HepG2 (cell line): ENCODE data around the gene LURAP1L. TPM values are rescaled to one million over a fixed set of nuclear protein-coding genes. Genes with fewer than 3 reads are reported as not detected.

ENCODE experiments used
- DPF2 ChIP-seq: sonication (generic); formaldehyde crosslinking; IDR thresholded peaks from 2 replicates; pipeline ENCODE4 v1.4.0; 2020; ENCODE audit warnings: mild to moderate bottlenecking, low read depth, missing genetic modification reagents, borderline replicate concordance
- ESRRA ChIP-seq: sonication (generic); formaldehyde crosslinking; IDR thresholded peaks from 2 replicates; pipeline ENCODE4 v1.5.1; 2020; ENCODE audit warnings: mild to moderate bottlenecking, low read depth, missing genetic modification reagents
- GABPB1 ChIP-seq: IDR thresholded peaks from 2 replicates; pipeline ENCODE4 v1.6.1; 2016; ENCODE audit warnings: mild to moderate bottlenecking, missing genetic modification reagents, moderate library complexity, missing compliant biosample characterization
- KMT2B ChIP-seq: IDR thresholded peaks from 2 replicates; pipeline ENCODE4 v1.6.1; 2016; ENCODE audit warnings: missing genetic modification reagents, missing compliant biosample characterization
- MXD4 ChIP-seq: IDR thresholded peaks from 2 replicates; pipeline ENCODE4 v1.6.1; 2016; ENCODE audit warnings: mild to moderate bottlenecking, missing biosample characterization, missing genetic modification reagents
- SMAD9 ChIP-seq: sonication (generic); formaldehyde crosslinking; IDR thresholded peaks from 2 replicates; pipeline ENCODE4 v1.5.1; 2020; ENCODE audit warnings: mild to moderate bottlenecking, missing genetic modification reagents
- YEATS2 ChIP-seq: sonication (generic); formaldehyde crosslinking; IDR thresholded peaks from 2 replicates; pipeline ENCODE4 v1.4.0; 2020; ENCODE audit warnings: missing genetic modification reagents, borderline replicate concordance
- YEATS4 ChIP-seq: sonication (generic); formaldehyde crosslinking; IDR thresholded peaks from 2 replicates; pipeline ENCODE4 v1.4.0; 2020; ENCODE audit warnings: missing genetic modification reagents, borderline replicate concordance
- ZNF17 ChIP-seq: sonication (generic); formaldehyde crosslinking; IDR thresholded peaks from 2 replicates; pipeline ENCODE4 v1.5.0; 2020; ENCODE audit warnings: mild to moderate bottlenecking, missing genetic modification reagents
- ZNF33B ChIP-seq: sonication (generic); formaldehyde crosslinking; IDR thresholded peaks from 2 replicates; pipeline ENCODE4 v1.5.1; 2020; ENCODE audit warnings: mild to moderate bottlenecking, missing genetic modification reagents
- ZNF558 ChIP-seq: sonication (generic); formaldehyde crosslinking; IDR thresholded peaks from 2 replicates; pipeline ENCODE4 v1.9.0; 2022; ENCODE audit warnings: mild to moderate bottlenecking, missing genetic modification reagents, borderline replicate concordance
- ZNF567 ChIP-seq: sonication (generic); formaldehyde crosslinking; IDR thresholded peaks from 2 replicates; pipeline ENCODE4 v1.8.1; 2023; ENCODE audit warnings: mild to moderate bottlenecking, missing genetic modification reagents, borderline replicate concordance
- ZSCAN29 ChIP-seq: sonication (generic); formaldehyde crosslinking; conservative IDR thresholded peaks from 2 replicates; pipeline ENCODE4 v1.4.0; 2020; ENCODE audit warnings: mild to moderate bottlenecking, missing genetic modification reagents
- polyA plus RNA-seq, 8 experiments: library from polyadenylated mRNA; depleted of rRNA in 3 of 8; stranded (reverse) in 7 of 8; unstranded in 1 of 8; fragments of >200 nt; fragmentation: Illumina TruSeq in 4 of 8; extraction: Trizol in 4 of 8; gene quantifications; 2 replicates each; pipeline versions ENCODE4 v1.2.1 to v1.2.3, GENCODE V29; 2011 to 2016; ENCODE audit warnings: low read depth in 4 of 8, missing spikeins in 1 of 8, mixed read lengths in 1 of 8; ENCODE audit not compliant: insufficient read depth in 1 of 8
- total RNA-seq, 5 experiments: library from RNA; depleted of rRNA; stranded (reverse); fragments of >200 nt; fragmentation: Illumina TruSeq; extraction: Trizol; gene quantifications; 2 replicates each; pipeline ENCODE4 v1.2.3, GENCODE V29; 2016; ENCODE audit warnings: low read depth in 1 of 5
- TF ChIP-seq, protein P1 (sequence below): IDR thresholded peaks from 2 replicates; pipeline ENCODE4 v1.6.1; 2016; ENCODE audit warnings: low read depth, missing genetic modification reagents, missing compliant biosample characterization
- TF ChIP-seq, protein P2 (sequence below): sonication (generic); formaldehyde crosslinking; IDR thresholded peaks from 2 replicates; pipeline ENCODE4 v1.4.0; 2020; ENCODE audit warnings: missing genetic modification reagents
- TF ChIP-seq, protein P3 (sequence below): sonication (generic); formaldehyde crosslinking; IDR thresholded peaks from 2 replicates; pipeline ENCODE4 v1.5.0; 2020; ENCODE audit warnings: missing genetic modification reagents
- TF ChIP-seq, protein P4 (sequence below): sonication (generic); formaldehyde crosslinking; IDR thresholded peaks from 2 replicates; pipeline ENCODE4 v1.4.0; 2020; ENCODE audit warnings: mild to moderate bottlenecking, low read depth, missing genetic modification reagents

LURAP1L gene
- total and polyA plus RNA-seq, 2 of the 13 experiments (the other 11 are each of a cell fraction or from before 2014, with no cell fraction given), result 6.7 to 16.6 TPM

DNA sequence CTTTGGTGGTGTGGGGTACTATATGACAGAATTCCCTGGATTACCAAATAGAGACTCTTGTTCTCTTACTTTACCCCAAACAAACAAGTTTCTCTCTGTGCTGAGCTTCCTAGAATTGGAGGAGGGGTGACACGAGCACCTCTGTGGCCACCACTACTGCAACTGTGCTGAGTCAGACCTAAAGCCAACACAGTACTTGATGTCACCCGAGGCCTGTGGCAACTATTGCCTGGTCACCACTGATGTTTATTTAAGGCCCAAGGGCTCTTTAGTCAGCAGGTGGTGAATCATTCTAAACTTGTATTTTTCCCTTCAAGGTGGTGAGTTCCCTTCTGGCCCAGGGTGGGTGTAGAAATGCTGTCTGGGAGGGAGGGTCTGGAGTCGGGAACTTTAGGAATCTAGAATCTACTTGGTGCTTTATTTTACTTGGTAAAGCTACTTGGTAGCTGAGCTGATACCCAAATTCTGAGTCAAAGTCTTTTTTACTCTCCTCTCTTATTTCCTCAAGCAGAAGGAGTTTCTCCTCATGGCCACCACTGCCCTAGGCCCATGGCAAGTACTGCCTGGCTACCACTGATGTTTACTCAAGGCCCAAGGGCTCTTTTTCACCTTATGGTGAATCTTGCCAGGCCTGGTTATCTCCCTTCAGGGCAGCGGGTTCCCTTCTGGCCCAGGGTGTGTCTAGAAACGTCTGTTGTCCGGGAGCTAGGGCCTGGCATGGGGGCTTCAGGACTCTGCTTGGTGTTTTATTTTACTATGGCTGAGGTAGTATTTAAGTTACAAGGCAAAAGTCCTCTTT lies 9.8 kb downstream of the LURAP1L start (continued):
- no peak for TF ChIP-seq ZNF17 (CRISPR knock-in tag)
- no peak for TF ChIP-seq ZNF558
- 0 out of 2 replicates have a peak, but pooled peaks have one; percentile 25 for TF ChIP-seq YEATS4
- TF ChIP-seq ZNF33B (CRISPR knock-in tag), result no peak
- TF ChIP-seq DPF2 (CRISPR knock-in tag), result 0 out of 2 replicates have a peak, but pooled peaks have one; percentile 48
- TF ChIP-seq, protein P1, sequence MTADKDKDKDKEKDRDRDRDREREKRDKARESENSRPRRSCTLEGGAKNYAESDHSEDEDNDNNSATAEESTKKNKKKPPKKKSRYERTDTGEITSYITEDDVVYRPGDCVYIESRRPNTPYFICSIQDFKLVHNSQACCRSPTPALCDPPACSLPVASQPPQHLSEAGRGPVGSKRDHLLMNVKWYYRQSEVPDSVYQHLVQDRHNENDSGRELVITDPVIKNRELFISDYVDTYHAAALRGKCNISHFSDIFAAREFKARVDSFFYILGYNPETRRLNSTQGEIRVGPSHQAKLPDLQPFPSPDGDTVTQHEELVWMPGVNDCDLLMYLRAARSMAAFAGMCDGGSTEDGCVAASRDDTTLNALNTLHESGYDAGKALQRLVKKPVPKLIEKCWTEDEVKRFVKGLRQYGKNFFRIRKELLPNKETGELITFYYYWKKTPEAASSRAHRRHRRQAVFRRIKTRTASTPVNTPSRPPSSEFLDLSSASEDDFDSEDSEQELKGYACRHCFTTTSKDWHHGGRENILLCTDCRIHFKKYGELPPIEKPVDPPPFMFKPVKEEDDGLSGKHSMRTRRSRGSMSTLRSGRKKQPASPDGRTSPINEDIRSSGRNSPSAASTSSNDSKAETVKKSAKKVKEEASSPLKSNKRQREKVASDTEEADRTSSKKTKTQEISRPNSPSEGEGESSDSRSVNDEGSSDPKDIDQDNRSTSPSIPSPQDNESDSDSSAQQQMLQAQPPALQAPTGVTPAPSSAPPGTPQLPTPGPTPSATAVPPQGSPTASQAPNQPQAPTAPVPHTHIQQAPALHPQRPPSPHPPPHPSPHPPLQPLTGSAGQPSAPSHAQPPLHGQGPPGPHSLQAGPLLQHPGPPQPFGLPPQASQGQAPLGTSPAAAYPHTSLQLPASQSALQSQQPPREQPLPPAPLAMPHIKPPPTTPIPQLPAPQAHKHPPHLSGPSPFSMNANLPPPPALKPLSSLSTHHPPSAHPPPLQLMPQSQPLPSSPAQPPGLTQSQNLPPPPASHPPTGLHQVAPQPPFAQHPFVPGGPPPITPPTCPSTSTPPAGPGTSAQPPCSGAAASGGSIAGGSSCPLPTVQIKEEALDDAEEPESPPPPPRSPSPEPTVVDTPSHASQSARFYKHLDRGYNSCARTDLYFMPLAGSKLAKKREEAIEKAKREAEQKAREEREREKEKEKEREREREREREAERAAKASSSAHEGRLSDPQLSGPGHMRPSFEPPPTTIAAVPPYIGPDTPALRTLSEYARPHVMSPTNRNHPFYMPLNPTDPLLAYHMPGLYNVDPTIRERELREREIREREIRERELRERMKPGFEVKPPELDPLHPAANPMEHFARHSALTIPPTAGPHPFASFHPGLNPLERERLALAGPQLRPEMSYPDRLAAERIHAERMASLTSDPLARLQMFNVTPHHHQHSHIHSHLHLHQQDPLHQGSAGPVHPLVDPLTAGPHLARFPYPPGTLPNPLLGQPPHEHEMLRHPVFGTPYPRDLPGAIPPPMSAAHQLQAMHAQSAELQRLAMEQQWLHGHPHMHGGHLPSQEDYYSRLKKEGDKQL, result no peak
- TF ChIP-seq MXD4 (CRISPR knock-in tag), result peak; percentile 35; the same call in 1 of the 2 replicates
- TF ChIP-seq, protein P2, sequence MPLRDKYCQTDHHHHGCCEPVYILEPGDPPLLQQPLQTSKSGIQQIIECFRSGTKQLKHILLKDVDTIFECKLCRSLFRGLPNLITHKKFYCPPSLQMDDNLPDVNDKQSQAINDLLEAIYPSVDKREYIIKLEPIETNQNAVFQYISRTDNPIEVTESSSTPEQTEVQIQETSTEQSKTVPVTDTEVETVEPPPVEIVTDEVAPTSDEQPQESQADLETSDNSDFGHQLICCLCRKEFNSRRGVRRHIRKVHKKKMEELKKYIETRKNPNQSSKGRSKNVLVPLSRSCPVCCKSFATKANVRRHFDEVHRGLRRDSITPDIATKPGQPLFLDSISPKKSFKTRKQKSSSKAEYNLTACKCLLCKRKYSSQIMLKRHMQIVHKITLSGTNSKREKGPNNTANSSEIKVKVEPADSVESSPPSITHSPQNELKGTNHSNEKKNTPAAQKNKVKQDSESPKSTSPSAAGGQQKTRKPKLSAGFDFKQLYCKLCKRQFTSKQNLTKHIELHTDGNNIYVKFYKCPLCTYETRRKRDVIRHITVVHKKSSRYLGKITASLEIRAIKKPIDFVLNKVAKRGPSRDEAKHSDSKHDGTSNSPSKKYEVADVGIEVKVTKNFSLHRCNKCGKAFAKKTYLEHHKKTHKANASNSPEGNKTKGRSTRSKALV (CRISPR knock-in tag), result 0 out of 2 replicates have a peak, but pooled peaks have one; percentile 43
- TF ChIP-seq, protein P3, sequence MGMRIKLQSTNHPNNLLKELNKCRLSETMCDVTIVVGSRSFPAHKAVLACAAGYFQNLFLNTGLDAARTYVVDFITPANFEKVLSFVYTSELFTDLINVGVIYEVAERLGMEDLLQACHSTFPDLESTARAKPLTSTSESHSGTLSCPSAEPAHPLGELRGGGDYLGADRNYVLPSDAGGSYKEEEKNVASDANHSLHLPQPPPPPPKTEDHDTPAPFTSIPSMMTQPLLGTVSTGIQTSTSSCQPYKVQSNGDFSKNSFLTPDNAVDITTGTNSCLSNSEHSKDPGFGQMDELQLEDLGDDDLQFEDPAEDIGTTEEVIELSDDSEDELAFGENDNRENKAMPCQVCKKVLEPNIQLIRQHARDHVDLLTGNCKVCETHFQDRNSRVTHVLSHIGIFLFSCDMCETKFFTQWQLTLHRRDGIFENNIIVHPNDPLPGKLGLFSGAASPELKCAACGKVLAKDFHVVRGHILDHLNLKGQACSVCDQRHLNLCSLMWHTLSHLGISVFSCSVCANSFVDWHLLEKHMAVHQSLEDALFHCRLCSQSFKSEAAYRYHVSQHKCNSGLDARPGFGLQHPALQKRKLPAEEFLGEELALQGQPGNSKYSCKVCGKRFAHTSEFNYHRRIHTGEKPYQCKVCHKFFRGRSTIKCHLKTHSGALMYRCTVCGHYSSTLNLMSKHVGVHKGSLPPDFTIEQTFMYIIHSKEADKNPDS (CRISPR knock-in tag), result no peak
- 0 out of 2 replicates have a peak, but pooled peaks have one; percentile 36 for TF ChIP-seq KMT2B
- no peak for TF ChIP-seq SMAD9
- peak; percentile 33; the same call in 1 of the 2 replicates for TF ChIP-seq GABPB1 (CRISPR knock-in tag)
- TF ChIP-seq, protein P4, sequence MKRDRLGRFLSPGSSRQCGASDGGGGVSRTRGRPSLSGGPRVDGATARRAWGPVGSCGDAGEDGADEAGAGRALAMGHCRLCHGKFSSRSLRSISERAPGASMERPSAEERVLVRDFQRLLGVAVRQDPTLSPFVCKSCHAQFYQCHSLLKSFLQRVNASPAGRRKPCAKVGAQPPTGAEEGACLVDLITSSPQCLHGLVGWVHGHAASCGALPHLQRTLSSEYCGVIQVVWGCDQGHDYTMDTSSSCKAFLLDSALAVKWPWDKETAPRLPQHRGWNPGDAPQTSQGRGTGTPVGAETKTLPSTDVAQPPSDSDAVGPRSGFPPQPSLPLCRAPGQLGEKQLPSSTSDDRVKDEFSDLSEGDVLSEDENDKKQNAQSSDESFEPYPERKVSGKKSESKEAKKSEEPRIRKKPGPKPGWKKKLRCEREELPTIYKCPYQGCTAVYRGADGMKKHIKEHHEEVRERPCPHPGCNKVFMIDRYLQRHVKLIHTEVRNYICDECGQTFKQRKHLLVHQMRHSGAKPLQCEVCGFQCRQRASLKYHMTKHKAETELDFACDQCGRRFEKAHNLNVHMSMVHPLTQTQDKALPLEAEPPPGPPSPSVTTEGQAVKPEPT (CRISPR knock-in tag), result no peak
- peak; percentile 42; the same call in 1 of the 2 replicates for TF ChIP-seq YEATS2 (CRISPR knock-in tag)
- TF ChIP-seq ESRRA (CRISPR knock-in tag), result no peak
- no peak for TF ChIP-seq ZNF567 (CRISPR knock-in tag)
- no peak for TF ChIP-seq ZSCAN29
